HG03521 (cell line): Measurements from ENCODE around the gene HSPB7.
"Not testable (repeated sequence)": the region's sequence is repeated elsewhere in the genome, so short reads cannot be mapped to it uniquely, and the experiment has no call there.

ENCODE experiments used
- ATAC-seq: cut with Tn5 transposase; IDR thresholded peaks from one replicate; pipeline ENCODE4 v1.9.1; 2021; ENCODE audit warnings: mild to moderate bottlenecking, moderate library complexity; ENCODE audit not compliant: unreplicated experiment

The HSPB7 gene

DNA sequence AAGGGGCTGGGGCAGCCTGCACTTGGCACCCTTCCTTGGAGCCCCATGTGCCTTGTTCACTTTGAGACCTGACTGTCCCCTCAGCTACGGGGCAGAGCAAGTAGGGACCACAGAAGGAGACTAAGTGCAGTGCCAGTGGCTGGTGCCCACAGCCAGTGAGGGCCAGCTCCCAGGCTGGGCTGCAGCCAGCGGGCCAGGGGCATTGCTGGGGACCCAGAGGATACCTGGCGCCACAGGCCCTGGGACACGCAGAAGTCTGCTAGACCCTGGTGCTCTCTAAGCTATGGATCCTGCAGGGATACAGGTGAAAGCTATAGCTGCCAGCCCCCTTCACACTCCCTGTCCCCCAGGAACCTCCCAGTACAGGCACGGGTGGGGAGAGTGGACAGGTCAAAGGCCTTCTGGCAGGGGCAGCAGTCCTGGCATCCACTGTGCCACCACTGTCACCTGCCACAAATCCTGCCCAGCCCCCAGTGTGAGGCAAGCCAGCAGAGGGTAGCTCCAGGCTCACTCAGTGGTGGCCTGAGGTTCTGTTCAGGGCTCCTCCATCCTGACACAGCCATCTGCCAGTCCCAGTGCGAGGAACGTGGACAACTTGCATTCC is 5.3 kb upstream of the HSPB7 start:
- no peak for ATAC-seq

DNA sequence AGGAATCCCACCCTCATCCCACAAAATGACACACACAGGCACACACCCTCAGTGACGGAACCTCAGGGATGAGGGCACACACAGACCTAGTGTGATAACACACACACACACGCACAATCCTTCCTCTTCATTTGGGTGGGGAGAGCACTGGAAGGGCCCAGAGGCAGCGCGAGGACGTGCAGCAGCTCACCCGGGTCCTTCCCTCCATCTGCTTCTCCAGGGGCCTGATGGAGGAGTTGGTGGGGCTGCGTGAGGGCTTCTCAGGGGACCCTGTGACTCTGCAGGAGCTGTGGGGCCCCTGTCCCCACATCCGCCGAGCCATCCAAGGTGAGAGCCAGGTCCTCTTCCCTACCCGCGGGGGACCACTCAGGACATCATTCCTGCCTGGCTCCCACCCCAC is 4.5 kb upstream of the HSPB7 start:
- no peak for ATAC-seq

DNA sequence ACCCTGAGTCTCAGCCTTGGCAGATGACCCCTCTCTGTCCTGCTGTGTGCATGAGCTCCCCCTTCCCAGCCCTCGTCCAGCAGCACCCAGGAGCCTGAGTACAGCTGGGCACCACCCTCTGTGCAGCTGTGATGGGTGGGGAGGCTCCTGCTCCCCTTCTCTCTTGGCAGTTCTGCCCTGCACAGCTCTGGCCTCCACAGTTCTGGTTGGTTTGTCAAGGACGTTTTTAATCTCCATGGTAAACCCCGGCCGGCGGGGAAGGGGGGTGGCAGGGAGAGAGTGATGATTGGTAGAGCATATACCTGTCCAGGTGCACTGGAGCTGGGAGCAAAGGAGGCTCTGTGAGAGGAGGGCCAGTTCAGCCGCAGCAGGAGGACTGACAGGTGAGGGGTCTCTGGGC is 3.8 kb upstream of the HSPB7 start, which contains the start of gene CLCNKA:
CLCNKA (plus strand) TSS at position 356 of the 400 bp plus-strand sequence. CDS start 584 bp downstream, outside the sequence.
- no peak for ATAC-seq

DNA sequence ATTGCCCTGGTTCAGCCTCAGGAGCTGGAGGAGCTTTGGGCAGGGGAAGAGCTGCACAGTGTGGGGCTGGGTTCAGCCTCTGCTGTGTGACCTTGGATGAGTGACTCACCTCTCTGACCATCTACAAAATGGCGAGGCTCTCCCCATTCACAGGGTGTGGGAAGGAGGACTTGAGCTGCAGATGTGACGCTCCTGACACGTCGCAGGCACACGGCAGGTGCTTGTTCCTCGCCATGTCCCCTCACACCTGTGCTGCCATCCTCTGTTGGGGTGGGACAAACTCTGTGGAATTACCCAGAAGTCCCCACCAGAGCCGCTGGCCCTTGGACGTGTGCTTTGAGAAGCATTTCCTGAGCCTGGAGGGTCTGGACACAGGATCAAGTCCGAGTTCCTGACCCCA is 3.0 kb upstream of the HSPB7 start:
- not testable (repeated sequence) for ATAC-seq

DNA sequence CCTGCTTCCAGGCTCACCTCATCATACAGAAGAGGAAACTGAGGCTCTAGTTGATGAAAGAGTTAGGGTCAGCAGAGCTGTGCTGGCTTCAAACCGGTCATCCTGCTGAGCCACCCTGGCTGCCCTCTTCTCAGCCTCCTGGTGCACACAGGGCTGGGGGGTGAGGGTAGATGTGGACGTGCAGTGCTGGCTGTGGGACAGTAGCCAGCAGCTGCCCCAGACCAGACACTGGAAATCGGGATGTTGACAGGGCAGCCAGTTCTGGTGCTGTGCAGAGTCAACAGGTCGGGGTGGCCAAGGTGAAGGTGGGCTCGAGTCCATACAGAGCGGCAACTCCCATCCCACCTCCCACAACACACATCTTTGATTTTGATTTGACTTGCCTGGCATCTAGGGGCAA is 2.5 kb upstream of the HSPB7 start:
- ATAC-seq = no peak

DNA sequence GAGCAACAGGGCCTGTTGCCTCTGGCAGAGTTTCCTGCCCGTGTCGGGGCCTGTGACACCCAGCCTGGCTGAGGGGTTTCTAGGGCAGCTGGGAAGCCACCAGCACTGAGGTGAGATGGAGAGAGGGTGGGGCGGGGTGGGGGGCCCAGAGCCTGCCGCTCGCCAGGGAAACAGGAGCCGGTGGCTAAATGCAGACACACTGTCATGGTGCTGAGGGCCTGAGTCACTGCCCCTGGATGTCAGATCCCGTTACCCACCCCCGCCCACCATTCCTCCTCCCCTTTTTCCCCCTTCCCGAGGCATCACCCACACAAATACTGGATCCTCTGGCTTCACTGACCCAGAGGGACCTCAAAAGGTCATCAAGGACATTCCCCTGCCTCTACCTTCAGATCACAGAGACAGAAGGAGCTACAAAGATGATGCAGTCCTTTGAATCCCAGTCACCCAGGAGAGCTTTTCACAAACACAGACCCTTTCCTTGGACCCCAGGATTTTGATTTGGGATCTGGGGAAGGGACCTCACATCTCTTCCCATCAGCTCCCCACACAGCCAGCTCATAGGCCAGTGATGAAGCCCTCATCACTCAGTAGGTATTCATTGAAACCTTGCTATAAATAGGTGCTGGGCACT is 1.9 kb upstream of the HSPB7 start:
- no peak for ATAC-seq

DNA sequence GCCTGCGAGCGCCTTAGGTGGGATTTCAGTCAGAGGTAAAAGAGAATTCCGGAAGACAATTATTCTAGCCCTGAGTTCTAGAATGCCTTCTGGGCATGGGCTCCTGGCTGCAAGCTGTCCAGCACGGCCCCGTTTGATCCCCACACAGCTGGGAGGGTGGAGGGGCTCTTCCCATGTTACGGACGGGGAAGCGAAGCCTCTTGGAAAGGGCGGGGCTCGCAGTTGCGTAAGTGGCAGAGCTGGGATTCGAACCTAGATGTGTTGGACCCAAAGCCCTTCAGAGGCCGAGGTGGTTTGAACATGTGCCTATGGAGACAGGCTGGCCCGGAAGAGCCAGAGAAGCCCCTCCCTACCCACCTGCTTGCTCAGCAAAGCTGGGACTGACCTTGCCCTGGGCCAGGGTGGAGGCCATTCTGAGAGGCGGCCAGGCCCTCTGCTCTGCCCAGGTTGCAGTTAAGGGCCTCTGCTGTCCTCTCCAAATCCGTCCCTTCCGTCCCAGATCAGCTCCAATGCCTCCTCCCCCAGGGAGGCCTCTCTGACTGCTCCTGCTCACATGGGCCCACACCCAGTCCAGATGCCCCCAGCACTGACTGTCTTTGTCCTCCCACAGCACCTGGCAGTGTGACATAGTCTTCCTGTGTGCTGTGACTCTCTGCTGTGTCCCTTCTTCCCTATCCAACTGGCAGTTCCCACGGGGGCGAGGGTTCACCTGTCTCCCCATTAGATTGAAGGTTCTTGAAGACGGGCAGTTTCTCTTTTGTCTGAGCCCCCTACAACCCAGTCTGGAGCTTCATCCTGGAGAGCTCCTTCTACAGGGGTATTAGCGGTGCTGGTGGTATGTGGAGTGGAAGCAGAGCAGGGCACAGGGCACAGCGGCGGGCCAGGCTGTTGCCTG is 1.2 kb upstream of the HSPB7 start:
- no peak for ATAC-seq

DNA sequence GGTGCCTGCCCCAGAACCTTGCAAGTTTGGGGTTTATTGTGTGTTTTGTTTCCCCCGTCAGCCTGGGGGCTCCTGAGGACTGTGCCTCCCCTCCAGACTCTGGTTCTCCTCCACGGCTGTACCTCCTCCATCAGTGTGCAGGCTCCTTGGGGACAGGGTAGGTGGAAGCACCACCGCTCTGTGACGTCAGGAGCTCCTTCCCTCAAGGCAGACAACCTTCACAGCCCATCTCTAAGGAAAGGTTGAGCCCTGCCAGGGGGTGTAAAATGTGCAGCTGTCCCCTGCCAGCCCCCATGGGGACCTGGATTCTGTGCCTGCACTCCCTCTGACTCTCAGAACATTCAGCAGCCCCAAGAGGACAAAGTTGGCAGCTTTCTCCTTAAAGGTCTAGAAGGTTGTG is 465 bp upstream of the HSPB7 start:
- no peak for ATAC-seq

DNA sequence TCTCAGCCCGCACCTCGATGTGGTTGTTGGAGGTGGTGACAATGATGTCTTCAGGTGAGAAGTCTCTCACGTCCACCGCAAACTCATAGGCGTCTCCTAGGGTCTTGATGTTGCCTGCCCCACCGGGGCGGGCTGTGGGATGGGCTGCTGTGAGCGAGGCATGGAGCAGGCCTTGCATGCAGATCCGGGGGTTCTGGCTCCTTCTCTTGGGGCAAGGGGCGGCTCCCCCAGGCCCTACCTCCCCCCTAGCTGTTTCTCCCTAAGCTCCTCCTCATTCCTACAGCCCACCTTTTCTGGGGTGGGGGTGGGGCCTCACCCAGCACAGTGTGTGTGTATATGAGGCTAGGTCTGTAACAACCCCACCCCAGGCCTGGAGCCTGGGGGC is 775 bp downstream of the HSPB7 start:
- ATAC-seq = no peak

DNA sequence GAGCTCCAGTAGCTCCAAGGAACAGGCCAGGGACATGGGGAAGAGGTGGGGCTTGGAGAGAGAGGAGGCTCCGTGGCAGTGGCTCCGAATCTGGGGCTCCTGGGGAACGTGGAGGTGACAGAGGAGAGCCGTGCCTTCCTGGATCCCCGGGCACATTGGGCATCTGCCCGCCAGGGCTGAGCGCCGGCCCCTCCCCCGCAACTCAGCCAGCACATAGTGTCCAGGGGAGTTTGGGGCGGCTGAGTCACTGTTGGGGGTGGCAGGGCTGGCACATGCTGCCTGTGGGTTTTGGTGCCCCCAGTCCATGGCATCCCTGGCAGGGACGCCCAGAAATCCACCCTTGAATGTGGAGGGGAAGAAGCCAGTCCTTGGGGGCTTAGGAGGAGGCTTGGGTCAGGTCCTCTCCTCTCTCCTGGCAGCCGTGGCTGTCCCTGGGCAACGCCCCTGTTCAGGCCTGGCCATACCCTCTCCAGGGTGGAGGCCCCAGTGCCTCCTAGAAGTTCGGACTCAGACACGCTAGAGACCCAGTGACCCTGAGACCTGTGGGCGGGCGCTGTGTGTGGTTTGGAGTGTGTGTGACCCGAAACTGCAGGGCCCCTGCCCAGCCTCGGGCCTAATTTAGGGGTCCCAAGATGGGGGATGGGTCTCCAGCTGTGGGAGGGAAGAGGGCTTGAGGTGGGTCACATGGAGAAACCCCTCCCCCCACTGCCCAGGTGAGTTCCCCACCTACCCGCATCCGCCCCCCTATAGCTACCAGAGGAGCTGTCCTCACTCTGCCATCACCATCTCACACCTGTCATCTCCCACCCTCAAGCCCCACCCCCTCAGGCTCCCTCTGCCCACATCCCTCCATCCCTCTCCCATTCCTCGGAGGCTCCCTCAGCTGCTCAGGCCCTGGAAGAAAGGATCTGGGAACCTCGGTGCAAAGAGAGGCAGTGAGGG is 1.6 kb downstream of the HSPB7 start:
- no peak for ATAC-seq

DNA sequence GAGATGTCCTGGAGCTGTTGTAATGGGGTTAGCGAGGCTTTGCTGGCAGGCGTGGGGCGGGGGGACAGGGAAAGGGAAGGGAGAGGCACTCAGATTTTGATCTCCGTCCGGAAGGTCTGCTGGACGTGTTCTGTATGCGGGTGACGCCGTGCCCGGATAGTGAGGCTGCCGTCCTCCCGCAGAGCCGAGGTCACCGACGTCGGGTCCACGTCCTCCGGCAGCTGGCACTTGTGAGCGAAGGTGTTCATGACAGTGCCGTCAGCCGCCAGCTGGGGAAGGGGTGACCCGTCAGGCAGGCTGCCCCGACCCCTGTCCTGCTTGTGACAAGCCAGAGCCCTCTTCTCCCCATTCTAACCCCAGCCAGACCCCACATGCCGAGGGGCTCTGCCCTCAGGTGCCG is 2.4 kb downstream of the HSPB7 start:
- ATAC-seq = no peak

DNA sequence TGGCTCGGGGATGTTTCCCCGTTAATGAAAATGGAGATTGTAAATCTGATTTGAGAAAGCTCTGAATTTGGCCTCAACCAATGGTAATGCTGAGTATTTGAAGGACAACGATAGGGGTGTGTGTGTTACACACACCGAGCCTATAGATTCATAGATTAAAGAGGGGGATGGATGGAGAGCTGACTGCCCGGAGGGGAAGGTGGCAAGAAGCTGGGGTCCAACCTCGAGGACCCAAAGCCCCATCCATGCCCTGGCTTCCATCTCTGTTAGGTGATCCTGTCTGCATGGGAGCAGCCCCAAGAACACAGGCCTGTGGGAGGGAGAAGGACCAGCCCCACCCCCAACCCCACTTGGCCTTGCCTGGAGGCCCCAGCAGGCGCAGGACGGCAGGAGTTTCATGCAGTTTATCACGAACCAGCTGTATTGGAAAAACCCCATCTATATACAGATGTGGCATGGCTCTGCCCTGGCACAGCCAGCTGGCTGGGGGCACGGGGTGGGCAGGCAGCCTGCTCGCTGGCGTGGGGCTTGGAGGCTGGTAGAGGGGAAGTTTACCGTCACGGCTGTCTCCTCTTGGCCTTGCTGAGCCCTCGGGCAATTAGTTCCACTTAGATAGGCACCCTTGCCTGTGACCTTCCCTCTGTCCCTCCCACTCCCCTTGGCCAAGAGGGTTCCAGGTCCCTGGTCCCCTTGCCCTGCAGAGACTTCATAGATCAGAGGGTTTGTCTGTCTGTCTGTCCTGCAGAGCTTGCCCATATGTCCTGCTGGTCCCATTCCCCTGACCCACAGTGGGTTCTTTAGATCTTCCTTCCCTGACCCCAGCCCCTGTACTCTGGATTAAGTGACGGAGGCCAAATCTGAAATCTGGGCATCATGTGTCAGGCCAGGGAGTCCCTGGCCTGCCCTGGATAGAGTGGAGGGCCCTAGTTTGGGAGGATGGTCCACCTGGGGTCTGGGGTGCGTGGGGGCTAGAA is 3.0 kb downstream of the HSPB7 start:
- ATAC-seq = no peak

DNA sequence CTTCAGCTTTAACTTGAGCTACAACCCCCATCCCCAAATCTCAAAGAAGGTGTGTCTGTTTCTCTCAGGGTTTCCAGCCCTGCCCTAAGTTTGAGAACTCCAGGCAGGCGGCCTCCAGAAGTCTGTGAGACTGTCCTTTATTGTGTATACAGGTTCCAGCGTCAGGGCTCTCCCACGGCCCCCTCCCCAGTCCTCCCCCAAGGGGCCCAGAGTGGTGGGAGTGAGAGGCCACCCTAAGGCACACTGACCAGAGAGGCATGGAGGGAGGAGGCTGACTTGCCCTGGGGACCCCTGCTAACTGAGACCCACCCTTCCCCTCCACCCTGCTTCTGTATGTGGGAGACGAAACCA is 4.0 kb downstream of the HSPB7 start:
- ATAC-seq = no peak

DNA sequence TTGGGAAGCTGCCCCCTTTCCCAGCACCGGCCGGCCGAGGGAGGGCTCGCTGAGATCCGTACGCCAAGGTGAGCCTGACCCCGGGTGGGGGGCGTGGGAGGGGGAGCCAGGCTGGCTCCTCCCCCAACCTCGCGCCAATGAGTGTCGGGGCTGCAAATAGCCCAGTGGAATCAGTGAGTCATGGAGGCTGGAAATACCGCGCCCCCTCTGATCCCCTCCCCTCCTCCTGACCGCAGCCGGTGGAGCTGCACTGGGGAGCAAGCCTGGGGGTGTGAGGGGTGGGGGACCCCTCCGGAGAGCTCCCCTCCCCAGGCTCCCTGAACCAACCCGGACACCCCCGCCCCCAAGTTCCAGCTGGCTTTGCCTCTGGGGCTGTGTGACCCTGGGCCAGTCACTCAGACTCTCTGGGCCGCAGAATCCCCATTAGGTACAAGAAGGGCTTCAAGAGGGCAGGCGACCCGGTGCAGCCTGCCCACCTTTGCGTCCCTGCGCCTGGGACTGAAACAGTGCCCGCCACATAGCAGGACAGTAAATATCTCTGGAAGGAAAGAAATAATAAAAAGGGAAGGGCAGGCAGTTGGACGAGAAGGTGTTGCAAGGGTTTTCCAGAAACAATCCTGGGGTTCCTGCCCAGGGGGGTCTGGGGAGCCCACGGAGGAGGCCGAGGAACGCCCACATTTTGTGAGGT is 4.5 kb downstream of the HSPB7 start:
- no peak for ATAC-seq

DNA sequence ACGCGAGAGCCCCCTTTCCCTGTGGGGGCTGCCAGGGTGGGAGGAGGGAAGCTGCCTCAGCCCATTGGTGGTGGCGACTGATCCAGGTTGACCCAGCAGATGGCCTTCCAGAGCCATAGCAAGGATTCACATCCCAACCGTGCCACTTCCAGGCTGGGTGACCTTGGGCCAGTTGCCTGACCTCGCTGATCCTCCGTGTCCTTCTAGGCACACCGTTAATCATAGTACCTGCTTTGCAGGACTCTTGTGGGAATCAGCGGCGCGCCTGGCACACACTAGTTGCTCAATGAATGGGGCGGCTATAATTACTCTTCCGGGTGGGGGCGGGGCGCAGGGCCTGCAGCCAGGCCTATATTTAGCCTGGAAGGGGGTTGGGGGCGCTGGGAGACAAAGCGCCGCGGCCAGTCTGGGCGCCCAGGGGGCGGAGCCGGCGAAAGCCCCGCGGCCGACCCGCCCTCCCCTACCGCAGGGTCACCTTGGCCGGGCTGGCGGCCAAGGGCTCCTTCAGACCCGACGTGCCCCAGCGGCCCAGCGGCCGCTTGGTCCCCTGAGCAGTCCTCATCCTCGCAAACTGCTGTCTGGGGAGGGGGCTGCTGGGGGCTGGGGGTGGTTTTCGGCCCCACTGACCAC is 5.1 kb downstream of the HSPB7 start:
- no peak for ATAC-seq

DNA sequence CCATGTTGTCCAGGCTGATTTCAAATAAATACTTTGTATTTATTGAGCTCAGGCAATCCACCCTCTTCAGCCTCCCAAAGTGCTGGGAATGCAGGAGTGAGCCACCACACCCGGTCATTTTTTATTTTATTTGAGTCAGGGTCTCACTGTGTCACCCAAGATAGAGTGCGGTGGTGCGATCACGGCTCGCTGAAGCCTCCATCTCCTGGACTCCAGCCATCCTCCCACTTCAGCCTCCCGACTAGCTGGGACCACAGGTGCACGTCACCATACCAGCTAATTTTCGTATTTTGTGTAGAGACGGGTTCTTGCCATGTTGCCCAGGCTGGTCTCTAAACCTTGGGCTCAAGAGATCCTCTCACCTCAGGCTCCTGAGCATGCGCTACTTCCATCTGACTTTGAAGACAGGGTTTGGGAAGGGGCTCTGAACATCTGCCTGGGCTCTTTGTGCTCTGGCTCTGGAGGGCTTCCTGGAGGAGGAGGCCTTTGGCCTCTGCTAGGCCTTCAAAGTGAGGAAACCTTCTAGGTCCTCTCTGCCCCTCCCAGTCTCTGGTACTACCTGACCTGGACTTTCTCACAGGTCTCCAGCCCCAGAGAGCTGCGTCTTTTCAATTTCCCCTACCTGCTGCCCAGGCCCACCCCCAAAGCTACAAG is 5.8 kb downstream of the HSPB7 start:
- no peak for ATAC-seq

DNA sequence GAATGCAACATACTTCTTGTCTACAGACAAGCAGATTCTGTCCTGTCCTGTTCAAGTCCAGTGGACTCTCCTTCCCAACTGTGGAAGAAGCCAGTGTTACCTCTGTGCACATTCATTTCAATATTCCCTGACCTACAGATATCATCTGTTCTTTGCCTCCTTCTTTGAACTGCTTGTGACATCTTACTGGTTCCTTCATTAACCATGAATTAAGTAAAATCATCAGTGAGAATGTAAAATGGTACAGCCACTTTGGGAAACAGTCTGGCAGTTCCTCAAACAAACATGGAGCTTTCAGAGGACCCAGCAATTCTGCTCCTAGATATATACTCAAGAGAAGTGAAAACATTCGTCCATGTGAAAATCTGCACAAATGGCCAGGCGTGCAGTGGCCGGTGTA is 7.0 kb downstream of the HSPB7 start:
- ATAC-seq = no peak

DNA sequence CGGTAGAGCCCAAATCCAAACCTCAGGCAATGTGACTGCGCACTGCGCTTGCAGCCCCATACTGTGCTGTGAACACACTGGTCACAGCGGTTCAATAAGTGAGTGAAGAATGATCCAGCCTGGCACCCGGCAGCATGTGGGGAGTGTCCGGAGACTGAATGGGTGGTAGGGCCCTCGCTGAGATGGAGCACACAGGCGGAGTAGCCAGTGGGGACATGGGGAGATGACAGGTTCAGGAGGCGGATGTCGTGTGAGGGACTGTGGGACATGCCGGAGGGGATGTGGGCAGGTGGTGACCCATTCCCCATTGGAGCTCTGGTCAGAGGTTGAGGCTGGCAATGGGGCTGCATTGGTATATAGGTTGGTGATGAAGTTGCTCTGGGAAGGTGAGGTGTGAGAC is 8.2 kb downstream of the HSPB7 start:
- ATAC-seq = no peak
